GM12872 (cell line): ENCODE measurements around the gene TMEM98.

ENCODE experiments used
- CTCF ChIP-seq: IDR thresholded peaks from 3 replicates; pipeline ENCODE4 v1.5.1; 2011; ENCODE audit warnings: low read depth, mild to moderate bottlenecking, low read length, moderate library complexity; ENCODE audit not compliant: insufficient read depth

The TMEM98 gene

DNA sequence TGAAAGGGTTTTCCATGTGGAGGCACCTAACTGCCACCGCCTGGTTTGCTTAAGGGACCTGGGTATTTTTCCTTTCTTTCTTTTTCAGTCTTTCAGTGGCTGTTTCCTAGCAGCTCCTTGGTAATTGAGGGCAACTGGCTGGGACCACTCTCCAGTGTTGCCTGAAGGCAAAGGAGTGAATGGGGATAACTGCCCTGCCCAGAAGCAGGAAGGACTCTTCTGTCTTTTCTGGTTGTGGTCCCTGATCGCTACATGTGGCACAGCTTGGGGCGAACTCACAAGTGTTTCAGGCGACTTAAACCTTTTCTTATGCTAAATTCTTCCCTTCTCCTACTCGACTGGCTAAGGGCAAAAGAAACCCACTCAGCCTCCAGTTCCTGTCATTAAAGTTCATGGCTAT lies 10.1 kb upstream of the TMEM98 start:
- no peak for TF ChIP-seq CTCF

DNA sequence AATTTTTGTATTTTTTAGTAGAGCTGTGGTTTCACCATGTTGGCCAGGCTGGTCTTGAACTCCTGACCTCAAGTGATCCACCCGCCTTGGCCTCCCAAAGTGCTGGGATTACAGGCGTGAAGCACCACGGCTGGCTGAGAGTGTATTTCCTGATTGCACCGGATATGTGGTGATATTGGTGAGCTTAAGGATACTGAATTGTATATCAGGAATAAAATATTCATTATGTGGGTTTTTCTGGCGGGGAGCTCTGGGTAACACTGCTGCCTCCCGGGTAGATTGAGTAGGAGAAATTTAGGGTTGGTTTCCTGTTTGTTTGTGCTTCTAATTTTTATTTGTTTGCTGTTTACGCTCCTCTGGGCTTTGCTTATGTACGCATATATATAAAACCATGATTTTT lies 7.7 kb upstream of the TMEM98 start:
- TF ChIP-seq CTCF, result no peak

DNA sequence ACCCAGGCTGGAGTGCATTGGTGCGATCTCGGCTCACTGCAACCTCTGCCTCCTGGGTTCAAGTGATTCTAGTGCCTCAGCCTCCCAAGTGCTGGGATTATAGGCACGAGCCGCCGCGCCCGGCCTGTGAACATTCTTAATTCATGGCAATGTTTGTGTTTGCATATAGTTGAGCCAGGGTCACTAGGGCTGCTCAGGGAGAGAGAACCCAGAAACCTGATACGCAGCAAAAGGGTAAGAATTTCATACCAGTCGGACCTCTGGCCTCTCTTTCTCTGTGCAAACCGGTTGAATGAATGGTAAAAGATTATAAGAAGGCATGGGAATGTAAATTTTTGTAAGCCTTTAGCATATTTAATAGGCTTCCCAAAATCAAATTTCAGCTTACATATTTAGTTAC lies 6.9 kb upstream of the TMEM98 start:
- TF ChIP-seq CTCF, result no peak

DNA sequence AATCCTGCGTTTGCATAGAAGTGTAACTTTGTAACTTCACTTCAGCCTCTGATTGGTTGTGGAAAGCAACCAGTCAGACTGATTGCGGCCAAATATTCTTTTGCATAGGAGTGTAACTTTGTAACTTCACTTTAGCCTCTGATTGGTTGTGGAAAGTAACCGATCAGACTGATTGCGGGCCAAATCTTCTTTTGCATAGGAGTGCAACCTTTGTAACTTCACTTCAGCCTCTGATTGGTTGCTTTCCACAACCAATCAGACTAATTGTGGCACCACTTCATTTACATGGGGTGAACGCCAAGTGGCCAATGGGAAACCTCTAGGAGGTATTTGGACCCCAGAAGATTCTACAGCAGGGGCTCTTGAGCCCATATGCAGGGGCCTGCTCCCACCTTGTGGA lies 1.8 kb upstream of the TMEM98 start:
- no peak for TF ChIP-seq CTCF

GRCh38 chr17:32927201-32927723 lies 691 bp upstream of the TMEM98 start:
- no peak for TF ChIP-seq CTCF

- no peak for TF ChIP-seq CTCF
These were observed 908 bp downstream of the TMEM98 start for GRCh38 chr17:32928586-32929535.

DNA sequence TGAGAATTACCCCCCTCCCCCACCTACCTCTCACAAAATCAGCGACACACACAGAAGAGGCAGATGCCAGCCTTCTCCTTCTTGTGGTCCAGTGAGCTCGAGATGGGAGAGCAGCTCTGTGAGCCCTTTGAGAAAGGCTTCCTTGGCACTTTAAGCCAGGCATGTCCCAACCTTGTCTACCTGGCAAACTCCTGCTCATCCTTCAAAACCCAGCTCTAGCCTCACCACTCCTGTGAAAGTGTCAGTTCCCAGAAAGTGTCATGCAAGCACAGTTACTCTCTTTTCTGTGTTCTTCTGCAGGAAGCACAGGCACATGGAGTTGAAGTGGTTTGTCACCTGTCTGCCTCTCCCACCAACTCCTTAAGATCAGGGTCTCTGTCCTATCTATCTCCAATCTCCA lies 1.6 kb downstream of the TMEM98 start:
- no peak for TF ChIP-seq CTCF
